SH-SY5Y (cell line): Measurements from ENCODE around the gene OSBPL3.

Experiments used
- GATA2 ChIP-seq: IDR thresholded peaks from 2 replicates; pipeline ENCODE4 v1.6.1; 2011; ENCODE audit warnings: mild to moderate bottlenecking, low read depth, low read length
- GATA3 ChIP-seq: IDR thresholded peaks from 2 replicates; pipeline ENCODE4 v1.6.1; 2011; ENCODE audit warnings: low read depth, mild to moderate bottlenecking, low read length, moderate library complexity

DNA sequence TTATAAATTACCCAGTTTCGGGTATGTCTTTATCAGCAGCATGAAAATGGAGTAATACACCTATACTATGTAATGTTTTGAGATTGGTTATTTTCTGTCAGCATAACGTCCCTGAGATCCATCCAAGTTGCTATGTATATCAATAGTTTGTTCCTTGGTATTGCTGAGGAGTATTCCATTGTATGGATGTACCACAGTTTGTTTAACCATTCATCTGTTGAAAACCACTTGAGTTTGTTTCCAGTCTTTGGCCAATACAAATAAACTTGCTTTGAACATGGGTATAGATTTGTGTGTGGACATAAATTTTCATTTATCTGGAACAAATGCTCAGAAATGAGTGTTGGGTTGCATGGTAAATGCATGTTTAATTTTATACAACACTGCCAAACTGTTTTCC is 119.4 kb downstream of the OSBPL3 start:
- no peak for TF ChIP-seq GATA2
- no peak for TF ChIP-seq GATA3
